HepG2 (cell line): ENCODE results near the gene TM4SF5. TPM values are rescaled to one million over a fixed set of nuclear protein-coding genes. Genes with fewer than 3 reads are reported as not detected.

Source experiments
- ATAC-seq: fragments of 200-7000 bp; cut with Tn5 transposase; 3 replicates; pipeline ENCODE4 v1.9.1; 2020; ENCODE audit warnings: mild to moderate bottlenecking, moderate library complexity
- BruUV-seq: library from RNA; stranded (reverse); fragments of 400-500 nt; replicated peaks from 2 replicates; lab custom pipeline; 2021; lab: Mats Ljungman, UMichigan
- CTCF ChIA-PET: fragments of 300-600 bp; formaldehyde crosslinking; extraction: SDS; loops from one replicate; lab custom pipeline; 2021; ENCODE audit warnings: low total read pairs, inconsistent platforms, low intra/inter-chr PET ratio; lab: Yijun Ruan, JAX
- POLR2A ChIA-PET: fragments of 350-600 bp; sonication (Branson Sonifier 250); formaldehyde crosslinking; loops from one replicate; lab custom pipeline; 2020; ENCODE audit warnings: antibody characterized with exemption, inconsistent platforms; lab: Yijun Ruan, JAX
- DNase-seq: peaks from one replicate; pipeline ENCODE4 v3.0.0-alpha.2; 2015; ENCODE audit warnings: low spot score
- FAIRE-seq: peaks from 3 replicates; lab custom pipeline; 2011; peaks lifted over from hg19 to GRCh38; lab: Jason Lieb, UNC
- H2AFZ ChIP-seq: one replicate; pipeline ENCODE4 v1.6.1; 2011; ENCODE audit warnings: low read length, inconsistent platforms
- H3K27ac ChIP-seq: fragments of 300-600 bp; 3 replicates; pipeline ENCODE4 v1.8.0; 2011; ENCODE audit warnings: mixed run types, mild to moderate bottlenecking, mixed read lengths, low read length, inconsistent platforms; ENCODE audit not compliant: insufficient read depth; ENCODE audit errors: extremely low read length
- H3K27me3 ChIP-seq, 2 experiments: fragments of 200-600 bp in 1 of 2; 2 replicates in 1 of 2; 3 replicates in 1 of 2; pipeline versions ENCODE4 v1.6.0 to v1.8.0; 2011; ENCODE audit warnings: low read length in 2 of 2, mild to moderate bottlenecking in 2 of 2, moderate library complexity in 2 of 2, inconsistent platforms in 1 of 2; ENCODE audit not compliant: insufficient read depth in 2 of 2, control insufficient read depth in 1 of 2
- H3K36me3 ChIP-seq, 2 experiments: fragments of 200-600 bp in 1 of 2; replicated peaks in 1 of 2; 2 replicates in 1 of 2; 3 replicates in 1 of 2; pipeline versions ENCODE4 v1.5.1 to v1.8.0; 2011; ENCODE audit warnings: low read length in 2 of 2, inconsistent platforms in 1 of 2; ENCODE audit not compliant: insufficient read depth in 2 of 2, control insufficient read depth in 1 of 2
- H3K4me1 ChIP-seq: 2 replicates; pipeline ENCODE4 v1.5.1; 2012; ENCODE audit warnings: low read length, inconsistent platforms; ENCODE audit not compliant: insufficient read depth
- H3K4me2 ChIP-seq: 2 replicates; pipeline ENCODE4 v1.6.0; 2011; ENCODE audit warnings: low read depth, low read length, inconsistent platforms
- H3K4me3 ChIP-seq, 3 experiments: fragments of 200-600 bp in 1 of 3; sonication (generic), shearing (Covaris generic) in 1 of 3; replicated peaks in 1 of 3; 2 replicates each; pipeline ENCODE4 v1.5.1; 2011 to 2016; ENCODE audit warnings: low read length in 3 of 3, inconsistent platforms in 2 of 3, low read depth in 2 of 3, mild to moderate bottlenecking in 2 of 3, control low read depth in 1 of 3, mixed read lengths in 1 of 3; ENCODE audit not compliant: insufficient read depth in 1 of 3
- H3K79me2 ChIP-seq: one replicate; pipeline ENCODE4 v1.6.1; 2011; ENCODE audit warnings: low read length, inconsistent platforms; ENCODE audit not compliant: insufficient read depth
- H3K9ac ChIP-seq: 2 replicates; pipeline ENCODE4 v1.6.0; 2011; ENCODE audit warnings: mild to moderate bottlenecking, low read depth, low read length, inconsistent platforms; ENCODE audit not compliant: insufficient read depth
- H3K9me3 ChIP-seq: 2 replicates; pipeline ENCODE4 v1.5.1; 2012; ENCODE audit warnings: mild to moderate bottlenecking, low read length
- H4K20me1 ChIP-seq: 2 replicates; pipeline ENCODE4 v1.6.0; 2011; ENCODE audit warnings: inconsistent platforms, mild to moderate bottlenecking, low read length, moderate library complexity; ENCODE audit not compliant: insufficient read depth
- RXRA ChIP-seq: sonication (generic); formaldehyde crosslinking; IDR thresholded peaks from 2 replicates; pipeline ENCODE4 v1.5.1; 2020; ENCODE audit warnings: missing genetic modification reagents
- ZC3H13 ChIP-seq: sonication (generic); formaldehyde crosslinking; IDR thresholded peaks from 2 replicates; pipeline ENCODE4 v1.8.1; 2023; ENCODE audit warnings: mild to moderate bottlenecking, missing genetic modification reagents, moderate library complexity
- ZNF180 ChIP-seq: sonication (generic); formaldehyde crosslinking; IDR thresholded peaks from 2 replicates; pipeline ENCODE4 v1.4.0; 2020; ENCODE audit warnings: low read depth, missing genetic modification reagents, borderline replicate concordance
- ZNF350 ChIP-seq: sonication (generic); formaldehyde crosslinking; IDR thresholded peaks from 2 replicates; pipeline ENCODE4 v1.4.0; 2020; ENCODE audit warnings: mild to moderate bottlenecking, low read depth, missing genetic modification reagents, borderline replicate concordance
- ZNF446 ChIP-seq: sonication (generic); formaldehyde crosslinking; IDR thresholded peaks from 2 replicates; pipeline ENCODE4 v1.5.0; 2020; ENCODE audit warnings: mild to moderate bottlenecking, missing genetic modification reagents
- ZNF570 ChIP-seq: sonication (generic); formaldehyde crosslinking; IDR thresholded peaks from 2 replicates; pipeline ENCODE4 v1.4.0; 2020; ENCODE audit warnings: mild to moderate bottlenecking, missing genetic modification reagents, borderline replicate concordance
- WGBS: methylation state at CpG from one replicate; pipeline ENCODE4 v1.1.6; 2017; ENCODE audit warnings: low lambda C conversion rate; 5-methylcytosine and 5-hydroxymethylcytosine counted together
- in situ Hi-C: cut with HindIII; loops from 2 replicates; pipeline ENCODE4 v1.10.0; 2017; ENCODE audit warnings: low pct_unique_long_range_greater_than_20kb; ENCODE audit not compliant: extremely low pct_ligation_motif_present
- intact Hi-C: fragments of 100-400 bp; cut with micrococcal nuclease; formaldehyde crosslinking; loops from one replicate; pipeline ENCODE4 v1.10.0; 2022; ENCODE audit not compliant: unreplicated experiment
- polyA plus RNA-seq, 8 experiments: library from polyadenylated mRNA; depleted of rRNA in 3 of 8; stranded (reverse) in 7 of 8; unstranded in 1 of 8; fragments of >200 nt; fragmentation: Illumina TruSeq in 4 of 8; extraction: Trizol in 4 of 8; gene quantifications; 2 replicates each; pipeline versions ENCODE4 v1.2.1 to v1.2.3, GENCODE V29; 2011 to 2016; ENCODE audit warnings: low read depth in 4 of 8, missing spikeins in 1 of 8, mixed read lengths in 1 of 8; ENCODE audit not compliant: insufficient read depth in 1 of 8
- total RNA-seq, 5 experiments: library from RNA; depleted of rRNA; stranded (reverse); fragments of >200 nt; fragmentation: Illumina TruSeq; extraction: Trizol; gene quantifications; 2 replicates each; pipeline ENCODE4 v1.2.3, GENCODE V29; 2016; ENCODE audit warnings: low read depth in 1 of 5
- TF ChIP-seq, protein P1 (sequence below), 2 experiments: fragments of 450-650 bp in 1 of 2; sonication (generic) in 1 of 2; formaldehyde crosslinking; IDR thresholded peaks; 2 replicates each; pipeline versions ENCODE4 v1.5.0 to v1.8.0; 2020 to 2022; ENCODE audit warnings: mild to moderate bottlenecking in 1 of 2, missing genetic modification reagents in 1 of 2
- TF ChIP-seq, protein P2 (sequence below): sonication (generic); formaldehyde crosslinking; IDR thresholded peaks from 2 replicates; pipeline ENCODE4 v1.8.1; 2023; ENCODE audit warnings: mild to moderate bottlenecking, missing genetic modification reagents
- TF ChIP-seq, protein P3 (sequence below): sonication (generic); formaldehyde crosslinking; IDR thresholded peaks from 2 replicates; pipeline ENCODE4 v1.4.0; 2020; ENCODE audit warnings: missing genetic modification reagents
- TF ChIP-seq, protein P4 (sequence below): sonication (generic); formaldehyde crosslinking; IDR thresholded peaks from 2 replicates; pipeline ENCODE4 v1.4.0; 2020; ENCODE audit warnings: missing genetic modification reagents
- TF ChIP-seq, protein P5 (sequence below): sonication (generic); formaldehyde crosslinking; IDR thresholded peaks from 2 replicates; pipeline ENCODE4 v1.4.0; 2020; ENCODE audit warnings: missing genetic modification reagents, mild to moderate bottlenecking, borderline replicate concordance

TM4SF5 gene
- total and polyA plus RNA-seq, 2 of the 13 experiments (the other 11 are each of a cell fraction or from before 2014, with no cell fraction given) = 30.1 to 126 TPM

DNA sequence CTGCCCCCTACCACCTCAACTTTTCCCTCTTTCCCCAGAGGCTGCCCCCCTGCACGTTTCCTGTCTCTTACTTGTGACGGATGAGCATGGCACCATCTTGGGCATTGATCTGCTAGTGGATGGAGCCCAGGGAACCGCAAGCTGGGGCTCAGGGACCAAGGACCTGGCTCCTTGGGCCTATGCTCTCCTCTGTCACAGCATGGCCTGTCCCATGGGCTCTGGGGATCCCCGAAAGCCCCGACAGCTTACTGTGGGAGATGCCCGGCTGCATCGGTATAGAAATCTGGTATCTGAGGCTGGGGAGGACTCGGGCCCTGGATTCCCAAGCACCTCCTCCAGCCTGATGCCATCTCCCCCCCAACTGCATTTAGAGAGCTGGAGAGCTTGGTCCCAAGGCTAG is 30.1 kb upstream of the TM4SF5 start:
- BruUV-seq = no TSS peak
- H3K4me2 ChIP-seq = no peak overlapping the region
- H3K36me3 ChIP-seq = no peaks in the 10 kb centered on the region; a peak in 1 of 5 replicates
- no peak for FAIRE-seq
- H3K4me1 ChIP-seq = peaks cover 66% of the 10 kb centered on the region
- CTCF ChIA-PET = no interaction called here
- POLR2A ChIA-PET = interaction anchor here (1.1 to 3.8 kb wide), 5 partner anchors 30 to 49 kb away, joined by 3 to 14 read pairs (median 3); partner anchors contain the start of genes ARRB2, GLTPD2 and TM4SF5
- TF ChIP-seq, protein P1, sequence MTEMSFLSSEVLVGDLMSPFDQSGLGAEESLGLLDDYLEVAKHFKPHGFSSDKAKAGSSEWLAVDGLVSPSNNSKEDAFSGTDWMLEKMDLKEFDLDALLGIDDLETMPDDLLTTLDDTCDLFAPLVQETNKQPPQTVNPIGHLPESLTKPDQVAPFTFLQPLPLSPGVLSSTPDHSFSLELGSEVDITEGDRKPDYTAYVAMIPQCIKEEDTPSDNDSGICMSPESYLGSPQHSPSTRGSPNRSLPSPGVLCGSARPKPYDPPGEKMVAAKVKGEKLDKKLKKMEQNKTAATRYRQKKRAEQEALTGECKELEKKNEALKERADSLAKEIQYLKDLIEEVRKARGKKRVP (CRISPR knock-in tag; IDR thresholded peaks at IDR 0.05) = no peak
- TF ChIP-seq ZNF570 (CRISPR knock-in tag) (no peak), ZNF446 (CRISPR knock-in tag) (no peak), ZC3H13 (CRISPR knock-in tag) (no peak), ZNF180 (CRISPR knock-in tag) (no peak), RXRA (CRISPR knock-in tag) (no peak), ZNF350 (no peak)
- TF ChIP-seq, protein P2, sequence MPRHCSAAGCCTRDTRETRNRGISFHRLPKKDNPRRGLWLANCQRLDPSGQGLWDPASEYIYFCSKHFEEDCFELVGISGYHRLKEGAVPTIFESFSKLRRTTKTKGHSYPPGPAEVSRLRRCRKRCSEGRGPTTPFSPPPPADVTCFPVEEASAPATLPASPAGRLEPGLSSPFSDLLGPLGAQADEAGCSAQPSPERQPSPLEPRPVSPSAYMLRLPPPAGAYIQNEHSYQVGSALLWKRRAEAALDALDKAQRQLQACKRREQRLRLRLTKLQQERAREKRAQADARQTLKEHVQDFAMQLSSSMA (CRISPR knock-in tag) = no peak
- TF ChIP-seq, protein P3, sequence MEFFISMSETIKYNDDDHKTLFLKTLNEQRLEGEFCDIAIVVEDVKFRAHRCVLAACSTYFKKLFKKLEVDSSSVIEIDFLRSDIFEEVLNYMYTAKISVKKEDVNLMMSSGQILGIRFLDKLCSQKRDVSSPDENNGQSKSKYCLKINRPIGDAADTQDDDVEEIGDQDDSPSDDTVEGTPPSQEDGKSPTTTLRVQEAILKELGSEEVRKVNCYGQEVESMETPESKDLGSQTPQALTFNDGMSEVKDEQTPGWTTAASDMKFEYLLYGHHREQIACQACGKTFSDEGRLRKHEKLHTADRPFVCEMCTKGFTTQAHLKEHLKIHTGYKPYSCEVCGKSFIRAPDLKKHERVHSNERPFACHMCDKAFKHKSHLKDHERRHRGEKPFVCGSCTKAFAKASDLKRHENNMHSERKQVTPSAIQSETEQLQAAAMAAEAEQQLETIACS (CRISPR knock-in tag) = no peak
- TF ChIP-seq, protein P4, sequence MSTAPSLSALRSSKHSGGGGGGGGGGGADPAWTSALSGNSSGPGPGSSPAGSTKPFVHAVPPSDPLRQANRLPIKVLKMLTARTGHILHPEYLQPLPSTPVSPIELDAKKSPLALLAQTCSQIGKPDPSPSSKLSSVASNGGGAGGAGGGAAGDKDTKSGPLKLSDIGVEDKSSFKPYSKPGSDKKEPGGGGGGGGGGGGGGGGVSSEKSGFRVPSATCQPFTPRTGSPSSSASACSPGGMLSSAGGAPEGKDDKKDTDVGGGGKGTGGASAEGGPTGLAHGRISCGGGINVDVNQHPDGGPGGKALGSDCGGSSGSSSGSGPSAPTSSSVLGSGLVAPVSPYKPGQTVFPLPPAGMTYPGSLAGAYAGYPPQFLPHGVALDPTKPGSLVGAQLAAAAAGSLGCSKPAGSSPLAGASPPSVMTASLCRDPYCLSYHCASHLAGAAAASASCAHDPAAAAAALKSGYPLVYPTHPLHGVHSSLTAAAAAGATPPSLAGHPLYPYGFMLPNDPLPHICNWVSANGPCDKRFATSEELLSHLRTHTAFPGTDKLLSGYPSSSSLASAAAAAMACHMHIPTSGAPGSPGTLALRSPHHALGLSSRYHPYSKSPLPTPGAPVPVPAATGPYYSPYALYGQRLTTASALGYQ (CRISPR knock-in tag) = no peak
- TF ChIP-seq, protein P5, sequence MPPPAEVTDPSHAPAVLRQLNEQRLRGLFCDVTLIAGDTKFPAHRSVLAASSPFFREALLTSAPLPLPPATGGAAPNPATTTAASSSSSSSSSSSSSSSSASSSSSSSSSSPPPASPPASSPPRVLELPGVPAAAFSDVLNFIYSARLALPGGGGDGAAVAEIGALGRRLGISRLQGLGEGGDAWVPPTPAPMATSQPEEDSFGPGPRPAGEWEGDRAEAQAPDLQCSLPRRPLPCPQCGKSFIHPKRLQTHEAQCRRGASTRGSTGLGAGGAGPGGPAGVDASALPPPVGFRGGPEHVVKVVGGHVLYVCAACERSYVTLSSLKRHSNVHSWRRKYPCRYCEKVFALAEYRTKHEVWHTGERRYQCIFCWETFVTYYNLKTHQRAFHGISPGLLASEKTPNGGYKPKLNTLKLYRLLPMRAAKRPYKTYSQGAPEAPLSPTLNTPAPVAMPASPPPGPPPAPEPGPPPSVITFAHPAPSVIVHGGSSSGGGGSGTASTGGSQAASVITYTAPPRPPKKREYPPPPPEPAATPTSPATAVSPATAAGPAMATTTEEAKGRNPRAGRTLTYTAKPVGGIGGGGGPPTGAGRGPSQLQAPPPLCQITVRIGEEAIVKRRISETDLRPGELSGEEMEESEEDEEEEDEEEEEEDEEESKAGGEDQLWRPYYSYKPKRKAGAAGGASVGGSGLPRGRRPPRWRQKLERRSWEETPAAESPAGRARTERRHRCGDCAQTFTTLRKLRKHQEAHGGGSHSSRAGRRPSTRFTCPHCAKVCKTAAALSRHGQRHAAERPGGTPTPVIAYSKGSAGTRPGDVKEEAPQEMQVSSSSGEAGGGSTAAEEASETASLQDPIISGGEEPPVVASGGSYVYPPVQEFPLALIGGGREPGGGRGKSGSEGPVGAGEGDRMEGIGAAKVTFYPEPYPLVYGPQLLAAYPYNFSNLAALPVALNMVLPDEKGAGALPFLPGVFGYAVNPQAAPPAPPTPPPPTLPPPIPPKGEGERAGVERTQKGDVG (CRISPR knock-in tag) = no peak
- in situ Hi-C loops (no loop called here), intact Hi-C loops (no loop called here)
- no peak overlapping the region for H3K4me3 ChIP-seq
- H3K27me3 ChIP-seq = peaks cover 2 to 24% of the 10 kb centered on the region in 2 experiments; a peak in 3 of 5 replicates
- no peak for ATAC-seq
- 86% methylated on average over 8 of the region's 8 CpGs for WGBS
- no peaks in the 10 kb centered on the region for H3K79me2 ChIP-seq
- no peak overlapping the region for H3K27ac ChIP-seq
- H3K9ac ChIP-seq = no peak overlapping the region
- no peaks in the 10 kb centered on the region for H3K9me3 ChIP-seq
- no peak for DNase-seq
- H4K20me1 ChIP-seq = no peaks in the 10 kb centered on the region
- no peak overlapping the region for H2AFZ ChIP-seq
